DOHH2 (cell line): ENCODE results near the gene PPFIA1.

ENCODE experiments used
- EZH2phosphoT487 ChIP-seq: fragments of 200-600 bp; sonication (generic); IDR thresholded peaks from 2 replicates; pipeline ENCODE4 v1.6.1; 2017; ENCODE audit warnings: borderline replicate concordance, mild to moderate bottlenecking, antibody characterized with exemption, low read length, moderate library complexity, mixed read lengths
- TF ChIP-seq, protein P1 (sequence below): fragments of 200-600 bp; sonication (generic); IDR thresholded peaks from one replicate; pipeline ENCODE4 v1.5.1; 2014; ENCODE audit warnings: antibody characterized with exemption, mild to moderate bottlenecking, low read depth, low read length; ENCODE audit not compliant: poor library complexity, severe bottlenecking

- TF ChIP-seq, protein P1, sequence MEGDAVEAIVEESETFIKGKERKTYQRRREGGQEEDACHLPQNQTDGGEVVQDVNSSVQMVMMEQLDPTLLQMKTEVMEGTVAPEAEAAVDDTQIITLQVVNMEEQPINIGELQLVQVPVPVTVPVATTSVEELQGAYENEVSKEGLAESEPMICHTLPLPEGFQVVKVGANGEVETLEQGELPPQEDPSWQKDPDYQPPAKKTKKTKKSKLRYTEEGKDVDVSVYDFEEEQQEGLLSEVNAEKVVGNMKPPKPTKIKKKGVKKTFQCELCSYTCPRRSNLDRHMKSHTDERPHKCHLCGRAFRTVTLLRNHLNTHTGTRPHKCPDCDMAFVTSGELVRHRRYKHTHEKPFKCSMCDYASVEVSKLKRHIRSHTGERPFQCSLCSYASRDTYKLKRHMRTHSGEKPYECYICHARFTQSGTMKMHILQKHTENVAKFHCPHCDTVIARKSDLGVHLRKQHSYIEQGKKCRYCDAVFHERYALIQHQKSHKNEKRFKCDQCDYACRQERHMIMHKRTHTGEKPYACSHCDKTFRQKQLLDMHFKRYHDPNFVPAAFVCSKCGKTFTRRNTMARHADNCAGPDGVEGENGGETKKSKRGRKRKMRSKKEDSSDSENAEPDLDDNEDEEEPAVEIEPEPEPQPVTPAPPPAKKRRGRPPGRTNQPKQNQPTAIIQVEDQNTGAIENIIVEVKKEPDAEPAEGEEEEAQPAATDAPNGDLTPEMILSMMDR, result no peak
- TF ChIP-seq EZH2phosphoT487, result no peak
These were observed 133.8 kb downstream of the PPFIA1 start for GRCh38 chr11:70404244-70404643.
